Astrocyte of the spinal cord (primary cell): ENCODE measurements around the gene KCNIP3.

Experiments
- DNase-seq: peaks from one replicate; pipeline ENCODE4 v3.0.0; 2011; ENCODE audit warnings: low read depth, low spot score
- H3K4me3 ChIP-seq: 2 replicates; pipeline ENCODE4 v1.5.1; 2011; ENCODE audit warnings: low read depth, mild to moderate bottlenecking, low read length, moderate library complexity
- in situ Hi-C: cut with HindIII; loops from 2 replicates; pipeline ENCODE4 v1.10.0; 2017; ENCODE audit warnings: low sequenced_read_pairs
- TF ChIP-seq, protein P1 (sequence below): IDR thresholded peaks from 2 replicates; pipeline ENCODE4 v1.5.1; 2012; ENCODE audit warnings: low read depth, mild to moderate bottlenecking, low read length, inconsistent platforms

Gene KCNIP3

DNA sequence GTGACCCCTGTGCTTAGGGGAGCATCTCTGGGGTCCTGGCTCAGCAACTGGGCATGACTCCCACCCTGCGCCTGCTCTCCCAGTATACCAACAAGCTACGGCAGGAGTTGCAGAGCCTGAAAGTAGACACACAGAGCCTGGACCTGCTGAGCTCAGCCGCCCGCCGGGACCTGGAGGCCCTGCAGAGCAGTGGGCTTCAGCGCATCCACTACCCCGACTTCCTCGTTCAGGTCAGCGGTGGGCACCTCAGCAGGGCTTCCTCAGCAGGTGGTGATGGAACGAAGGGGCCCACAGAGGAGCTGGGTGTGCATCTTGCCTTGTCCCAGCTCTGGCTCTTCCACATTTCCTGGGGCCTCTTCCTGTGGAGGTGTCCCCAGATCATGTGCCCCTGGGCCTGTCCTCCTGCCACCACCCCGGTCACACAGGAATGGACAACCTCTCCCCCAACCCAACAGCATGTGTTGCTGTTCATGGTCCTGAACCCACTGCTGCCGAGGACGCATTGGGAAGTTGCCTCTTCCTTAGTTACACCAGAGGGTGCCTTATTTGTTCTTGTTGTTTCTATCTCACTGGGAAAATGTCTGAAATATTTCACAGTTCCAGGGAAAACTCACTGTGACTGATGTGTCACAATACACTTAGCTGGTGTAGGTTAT, 12.1 kb upstream of the KCNIP3 start:
- in situ Hi-C loops = no loop called here
- no peak for DNase-seq
- TF ChIP-seq, protein P1, sequence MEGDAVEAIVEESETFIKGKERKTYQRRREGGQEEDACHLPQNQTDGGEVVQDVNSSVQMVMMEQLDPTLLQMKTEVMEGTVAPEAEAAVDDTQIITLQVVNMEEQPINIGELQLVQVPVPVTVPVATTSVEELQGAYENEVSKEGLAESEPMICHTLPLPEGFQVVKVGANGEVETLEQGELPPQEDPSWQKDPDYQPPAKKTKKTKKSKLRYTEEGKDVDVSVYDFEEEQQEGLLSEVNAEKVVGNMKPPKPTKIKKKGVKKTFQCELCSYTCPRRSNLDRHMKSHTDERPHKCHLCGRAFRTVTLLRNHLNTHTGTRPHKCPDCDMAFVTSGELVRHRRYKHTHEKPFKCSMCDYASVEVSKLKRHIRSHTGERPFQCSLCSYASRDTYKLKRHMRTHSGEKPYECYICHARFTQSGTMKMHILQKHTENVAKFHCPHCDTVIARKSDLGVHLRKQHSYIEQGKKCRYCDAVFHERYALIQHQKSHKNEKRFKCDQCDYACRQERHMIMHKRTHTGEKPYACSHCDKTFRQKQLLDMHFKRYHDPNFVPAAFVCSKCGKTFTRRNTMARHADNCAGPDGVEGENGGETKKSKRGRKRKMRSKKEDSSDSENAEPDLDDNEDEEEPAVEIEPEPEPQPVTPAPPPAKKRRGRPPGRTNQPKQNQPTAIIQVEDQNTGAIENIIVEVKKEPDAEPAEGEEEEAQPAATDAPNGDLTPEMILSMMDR = no peak
- no peak overlapping the region for H3K4me3 ChIP-seq

- in situ Hi-C loops = no loop called here
- DNase-seq = no peak
- no peak overlapping the region for H3K4me3 ChIP-seq
- TF ChIP-seq, protein P1 = no peak
Measured at GRCh38 chr2:95285542-95285932, 11.6 kb upstream of the KCNIP3 start.

GRCh38 chr2:95287336-95287735, 9.8 kb upstream of the KCNIP3 start:
- H3K4me3 ChIP-seq = no peak overlapping the region
- in situ Hi-C loops = no loop called here
- DNase-seq = no peak
- TF ChIP-seq, protein P1 = no peak

DNA sequence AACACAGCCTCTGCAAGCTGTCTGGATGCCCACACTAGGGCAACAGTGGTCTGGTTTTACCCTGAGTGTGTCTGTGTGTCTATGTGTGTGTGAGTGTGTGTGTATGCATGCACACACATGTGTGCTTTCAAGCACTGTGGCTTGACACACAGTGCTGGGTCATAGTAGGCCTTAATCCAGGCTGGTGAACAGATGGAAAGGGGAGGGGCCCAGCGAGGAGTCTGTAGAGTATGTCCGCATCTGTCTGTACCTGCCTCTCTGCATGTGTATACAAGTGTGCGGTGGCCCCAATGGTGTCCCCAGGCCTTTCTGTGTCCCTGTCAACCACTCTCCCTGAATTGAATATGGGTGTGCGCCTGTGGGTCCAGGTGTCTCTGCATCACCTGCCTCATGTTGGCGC, 9.3 kb upstream of the KCNIP3 start:
- TF ChIP-seq, protein P1 = no peak
- no peak for DNase-seq
- no peak overlapping the region for H3K4me3 ChIP-seq
- in situ Hi-C loops = no loop called here

- H3K4me3 ChIP-seq = no peak overlapping the region
- DNase-seq = no peak
- TF ChIP-seq, protein P1 = no peak
- in situ Hi-C loops = no loop called here
Measured at GRCh38 chr2:95289253-95289652, 7.9 kb upstream of the KCNIP3 start.

DNA sequence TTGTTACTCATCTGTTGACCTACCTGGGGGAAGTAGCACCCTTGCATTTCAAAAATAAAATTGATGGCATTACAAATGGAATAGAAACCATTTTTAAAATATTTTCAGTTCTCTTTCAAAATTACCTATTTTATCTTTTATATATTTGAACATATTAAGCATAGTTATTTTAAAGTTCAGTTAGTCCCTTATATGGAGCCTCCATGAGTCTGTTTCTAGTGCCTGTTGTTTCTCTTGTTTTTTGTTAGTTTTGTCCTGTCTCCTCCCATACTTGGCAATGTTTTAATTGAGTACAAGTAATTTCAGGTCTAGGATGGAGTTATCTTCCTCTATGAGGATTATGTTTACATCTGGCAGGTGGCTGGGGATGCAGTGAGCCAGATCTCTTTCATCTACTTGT, 5.9 kb upstream of the KCNIP3 start:
- no peak for DNase-seq
- in situ Hi-C loops = no loop called here
- TF ChIP-seq, protein P1 = no peak
- no peak overlapping the region for H3K4me3 ChIP-seq
